Breast epithelium (tissue), 3 donors: ENCODE data around the gene TIMM44.

Experiments
- CTCF ChIP-seq, 3 donors: fragments of 450-650 bp; IDR thresholded peaks; one replicate each; pipeline ENCODE4 v1.5.1; 2016 to 2017; ENCODE audit warnings: antibody characterized with exemption in 3 of 3, mild to moderate bottlenecking in 3 of 3, moderate library complexity in 3 of 3
- POLR2A ChIP-seq: fragments of 450-650 bp; IDR thresholded peaks from one replicate; pipeline ENCODE4 v1.6.1; 2016; ENCODE audit warnings: antibody characterized with exemption, mild to moderate bottlenecking, moderate library complexity

- TF ChIP-seq CTCF (IDR thresholded peaks at IDR 0.05) (no peak), POLR2A (no peak)
Observed at GRCh38 chr19:7973883-7974282, 30.4 kb upstream of the TIMM44 start.
